GM12865 (cell line): ENCODE data around the gene NOBOX.

Source experiments
- DNase-seq: peaks from one replicate; pipeline ENCODE4 v3.0.0; 2010; ENCODE audit warnings: low read depth
- H3K4me3 ChIP-seq: 2 replicates; pipeline ENCODE4 v1.5.1; 2011; ENCODE audit warnings: mild to moderate bottlenecking, low read depth, low read length, control low read depth
- TF ChIP-seq, protein P1 (sequence below): IDR thresholded peaks from 2 replicates; pipeline ENCODE4 v1.5.1; 2011; ENCODE audit warnings: low read length, control low read depth, low read depth, inconsistent platforms; ENCODE audit not compliant: insufficient read depth; ENCODE audit errors: missing control alignments

Gene NOBOX

DNA sequence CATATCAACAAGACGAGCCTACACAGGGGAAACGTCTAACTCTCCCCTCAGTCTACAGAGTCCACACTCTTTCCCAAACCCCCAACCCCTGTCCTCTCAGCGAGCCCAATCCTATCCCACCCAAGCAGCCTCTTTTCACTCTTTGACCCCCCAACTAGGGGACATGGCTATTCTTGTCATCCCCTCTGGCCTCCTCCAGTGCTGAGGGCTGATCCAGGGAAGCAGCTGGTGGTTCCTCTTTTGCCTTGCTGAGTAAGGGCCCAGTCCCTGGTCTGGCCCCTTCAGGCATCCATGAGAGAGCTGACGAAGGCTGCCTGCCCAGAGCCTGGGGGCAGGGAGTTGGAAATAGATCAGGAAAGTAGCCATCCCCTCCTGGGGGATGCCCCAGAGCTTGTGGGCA, 6.4 kb downstream of the NOBOX start:
- TF ChIP-seq, protein P1, sequence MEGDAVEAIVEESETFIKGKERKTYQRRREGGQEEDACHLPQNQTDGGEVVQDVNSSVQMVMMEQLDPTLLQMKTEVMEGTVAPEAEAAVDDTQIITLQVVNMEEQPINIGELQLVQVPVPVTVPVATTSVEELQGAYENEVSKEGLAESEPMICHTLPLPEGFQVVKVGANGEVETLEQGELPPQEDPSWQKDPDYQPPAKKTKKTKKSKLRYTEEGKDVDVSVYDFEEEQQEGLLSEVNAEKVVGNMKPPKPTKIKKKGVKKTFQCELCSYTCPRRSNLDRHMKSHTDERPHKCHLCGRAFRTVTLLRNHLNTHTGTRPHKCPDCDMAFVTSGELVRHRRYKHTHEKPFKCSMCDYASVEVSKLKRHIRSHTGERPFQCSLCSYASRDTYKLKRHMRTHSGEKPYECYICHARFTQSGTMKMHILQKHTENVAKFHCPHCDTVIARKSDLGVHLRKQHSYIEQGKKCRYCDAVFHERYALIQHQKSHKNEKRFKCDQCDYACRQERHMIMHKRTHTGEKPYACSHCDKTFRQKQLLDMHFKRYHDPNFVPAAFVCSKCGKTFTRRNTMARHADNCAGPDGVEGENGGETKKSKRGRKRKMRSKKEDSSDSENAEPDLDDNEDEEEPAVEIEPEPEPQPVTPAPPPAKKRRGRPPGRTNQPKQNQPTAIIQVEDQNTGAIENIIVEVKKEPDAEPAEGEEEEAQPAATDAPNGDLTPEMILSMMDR: no peak
- DNase-seq: no peak

DNA sequence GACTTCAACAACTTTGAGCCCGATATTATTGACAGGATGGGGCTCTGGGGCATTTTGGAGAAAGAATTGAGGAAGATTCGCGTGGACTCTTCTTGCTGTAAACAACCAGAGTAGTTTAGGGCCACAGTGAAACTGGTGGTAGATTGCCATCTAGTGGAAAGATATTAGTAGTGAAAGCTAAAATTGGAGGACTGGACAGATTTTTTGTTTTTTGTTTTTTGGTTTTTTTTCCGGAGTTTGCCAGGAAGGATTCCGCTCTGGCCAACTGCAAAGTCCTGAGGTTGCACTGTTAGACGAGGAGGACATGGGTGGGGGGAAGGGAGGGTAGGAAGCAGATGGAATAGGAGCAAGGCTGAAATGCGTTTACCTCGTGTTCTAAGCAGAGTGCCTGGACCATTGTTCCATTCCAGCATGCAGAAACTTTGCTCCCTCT, 11.7 kb downstream of the NOBOX start:
- TF ChIP-seq, protein P1: peak; percentile 49
- DNase-seq: peak; percentile 64
- H3K4me3 ChIP-seq: no peak overlapping the region

More for the DNA sequence above, 6.4 kb downstream of the NOBOX start:
- H3K4me3 ChIP-seq: no peak overlapping the region

DNA sequence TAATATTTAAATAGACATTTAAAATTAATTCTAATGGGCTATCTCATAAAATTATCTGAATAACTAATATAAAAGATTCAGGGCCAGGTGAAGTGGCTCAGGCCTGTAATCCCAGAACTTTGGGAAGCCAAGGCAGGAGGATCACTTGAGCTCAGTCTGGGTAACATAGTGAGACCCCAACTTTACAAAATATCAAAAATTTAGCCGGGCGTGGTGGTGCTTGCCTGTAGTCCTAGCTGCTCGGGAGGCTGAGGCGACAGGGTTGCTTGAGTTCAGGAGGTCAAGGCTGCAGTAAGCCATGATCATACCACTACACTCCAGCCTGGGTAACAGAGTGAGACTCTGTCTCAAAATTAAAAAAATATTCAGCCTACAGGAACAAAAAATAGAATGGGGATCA, 12.5 kb downstream of the NOBOX start:
- no peak for DNase-seq
- no peak overlapping the region for H3K4me3 ChIP-seq
- TF ChIP-seq, protein P1: no peak

GRCh38 chr7:144390481-144390880, 13.0 kb downstream of the NOBOX start:
- no peak overlapping the region for H3K4me3 ChIP-seq
- TF ChIP-seq, protein P1: no peak
- DNase-seq: no peak

DNA sequence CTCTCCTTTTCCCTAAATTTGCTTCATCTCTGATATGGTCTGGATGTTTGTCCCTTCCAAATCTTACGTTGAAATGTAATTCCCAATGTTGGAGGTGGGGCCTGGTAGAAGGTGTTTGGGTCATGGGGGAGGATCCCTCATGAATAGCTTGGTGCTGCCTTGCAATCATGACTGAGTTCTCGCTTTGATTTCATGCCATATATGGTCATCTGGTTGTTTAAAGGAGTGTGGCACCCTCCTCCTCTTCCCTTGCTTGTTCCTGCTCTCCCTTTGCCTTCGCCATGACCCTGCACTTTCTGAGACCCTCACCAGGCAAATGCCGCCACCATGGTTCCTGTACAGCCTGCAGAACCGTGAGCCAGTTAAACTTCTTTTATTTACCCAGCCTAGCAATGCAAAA, 14.5 kb downstream of the NOBOX start:
- TF ChIP-seq, protein P1: no peak
- DNase-seq: no peak
- no peak overlapping the region for H3K4me3 ChIP-seq

- DNase-seq: no peak
Measured at GRCh38 chr7:144386741-144387140, 16.8 kb downstream of the NOBOX start.

More at GRCh38 chr7:144386741-144387140, 16.8 kb downstream of the NOBOX start:
- TF ChIP-seq, protein P1: no peak
- no peak overlapping the region for H3K4me3 ChIP-seq
